HG03521 (cell line): ENCODE measurements around the gene DEPP1.

Experiments
- ATAC-seq: cut with Tn5 transposase; IDR thresholded peaks from one replicate; pipeline ENCODE4 v1.9.1; 2021; ENCODE audit warnings: mild to moderate bottlenecking, moderate library complexity; ENCODE audit not compliant: unreplicated experiment

DEPP1 gene

GRCh38 chr10:44934416-44935200, 44.0 kb downstream of the DEPP1 start:
- ATAC-seq, result no peak

- no peak for ATAC-seq
Measured at GRCh38 chr10:44933451-44934321, 44.9 kb downstream of the DEPP1 start.

GRCh38 chr10:44932517-44933450, 45.8 kb downstream of the DEPP1 start:
- ATAC-seq, result peak; percentile 85

- no peak for ATAC-seq
Measured at GRCh38 chr10:44931621-44932516, 46.7 kb downstream of the DEPP1 start.

GRCh38 chr10:44930904-44931620, 47.5 kb downstream of the DEPP1 start:
- no peak for ATAC-seq

- no peak for ATAC-seq
Measured at GRCh38 chr10:44929356-44930255, 49.0 kb downstream of the DEPP1 start.

- no peak for ATAC-seq
Measured at GRCh38 chr10:44928462-44928861, 50.1 kb downstream of the DEPP1 start.

- ATAC-seq, result no peak
Measured at GRCh38 chr10:44927352-44927751, 51.3 kb downstream of the DEPP1 start.

GRCh38 chr10:44926751-44927351, 51.8 kb downstream of the DEPP1 start:
- ATAC-seq, result no peak
